Esophagus mucosa (tissue), 1 donor: ENCODE data around the gene KCNH1. TPM values are rescaled to one million over a fixed set of nuclear protein-coding genes. Genes with fewer than 3 reads are reported as not detected.

ENCODE experiments used
- ATAC-seq: fragments of 200-7000 bp; cut with Tn5 transposase; one replicate; pipeline ENCODE4 v1.9.1; 2020
- total RNA-seq: library from RNA; stranded (reverse); gene quantifications from one replicate; pipeline ENCODE4 v1.2.4, GENCODE V29; 2023
- donor health status: DM: yes; HTN: yes; CAD: no.

KCNH1 gene
- 1.2 TPM for total RNA-seq

- peak; percentile 94 for ATAC-seq
These were observed at the start of gene KCNH1 for GRCh38 chr1:211133836-211134669. KCNH1 (minus strand) TSS chr1:211134148; CDS start chr1:211133945, 203 bp downstream.

GRCh38 chr1:211182746-211183145 lies 48.8 kb upstream of the KCNH1 start:
- no peak for ATAC-seq

- no peak for ATAC-seq
These were observed 40.4 kb upstream of the KCNH1 start for GRCh38 chr1:211174375-211174774.

GRCh38 chr1:211172657-211173056 lies 38.7 kb upstream of the KCNH1 start:
- no peak for ATAC-seq

GRCh38 chr1:211169353-211169752 lies 35.4 kb upstream of the KCNH1 start:
- no peak for ATAC-seq

- ATAC-seq, result no peak
These were observed 24.9 kb upstream of the KCNH1 start for GRCh38 chr1:211158866-211159265.

GRCh38 chr1:211155040-211155439 lies 21.1 kb upstream of the KCNH1 start:
- no peak for ATAC-seq

- no peak for ATAC-seq
These were observed 20.0 kb upstream of the KCNH1 start for GRCh38 chr1:211153932-211154331.

GRCh38 chr1:211148366-211148765 lies 14.4 kb upstream of the KCNH1 start:
- no peak for ATAC-seq

- peak; percentile 68 for ATAC-seq
These were observed 12.0 kb upstream of the KCNH1 start for GRCh38 chr1:211145944-211146343.

- peak; percentile 60 for ATAC-seq
These were observed 1.5 kb upstream of the KCNH1 start for GRCh38 chr1:211135342-211135950.

- ATAC-seq, result peak; percentile 7
These were observed 534 bp downstream of the KCNH1 start for GRCh38 chr1:211133393-211133835.

- ATAC-seq, result no peak
These were observed 1.1 kb downstream of the KCNH1 start for GRCh38 chr1:211132721-211133392.

- ATAC-seq, result no peak
These were observed 4.2 kb downstream of the KCNH1 start for GRCh38 chr1:211129776-211130175.

GRCh38 chr1:211127166-211127565 lies 6.8 kb downstream of the KCNH1 start:
- no peak for ATAC-seq

GRCh38 chr1:211126622-211127021 lies 7.3 kb downstream of the KCNH1 start:
- ATAC-seq, result no peak

- no peak for ATAC-seq
These were observed 15.4 kb downstream of the KCNH1 start for GRCh38 chr1:211118407-211119102.

- no peak for ATAC-seq
These were observed 19.5 kb downstream of the KCNH1 start for GRCh38 chr1:211114446-211114845.

GRCh38 chr1:211113566-211113965 lies 20.4 kb downstream of the KCNH1 start:
- ATAC-seq, result no peak

- ATAC-seq, result no peak
These were observed 22.6 kb downstream of the KCNH1 start for GRCh38 chr1:211111351-211111750.

- no peak for ATAC-seq
These were observed 32.5 kb downstream of the KCNH1 start for GRCh38 chr1:211101481-211101880.

- ATAC-seq, result no peak
These were observed 34.6 kb downstream of the KCNH1 start for GRCh38 chr1:211099393-211099792.

- ATAC-seq, result no peak
These were observed 38.6 kb downstream of the KCNH1 start for GRCh38 chr1:211095381-211095780.
